Activated T-helper 17 cell treated with anti-CD3 and anti-CD28 coated beads, Interleukin-2, amount 50 U/mL, for 72 hours (primary cell): ENCODE results near the gene MGA. TPM values are rescaled to one million over a fixed set of nuclear protein-coding genes. Genes with fewer than 3 reads are reported as not detected.
A peak's percentile ranks its signal among the peaks of the same experiment; 100 is the strongest.

Experiments
- ATAC-seq: fragments of 150-1000 bp; cut with Tn5 transposase; replicated peaks from 2 replicates; pipeline ENCODE4 v1.10.0; 2021; ENCODE audit warnings: mild to moderate bottlenecking, moderate library complexity
- H3K27ac Mint-ChIP-seq: one replicate; pipeline ENCODE4 v1.8.0; 2022; ENCODE audit warnings: mixed read lengths
- H3K27me3 Mint-ChIP-seq: one replicate; pipeline ENCODE4 v1.8.0; 2022; ENCODE audit warnings: mixed read lengths
- H3K36me3 Mint-ChIP-seq: one replicate; pipeline ENCODE4 v1.8.0; 2022; ENCODE audit warnings: low read depth, mild to moderate bottlenecking, mixed read lengths
- H3K4me1 Mint-ChIP-seq: one replicate; pipeline ENCODE4 v1.8.0; 2022; ENCODE audit warnings: mixed read lengths
- H3K4me3 Mint-ChIP-seq: one replicate; pipeline ENCODE4 v1.8.0; 2022; ENCODE audit warnings: mild to moderate bottlenecking, mixed read lengths
- H3K9me3 Mint-ChIP-seq: one replicate; pipeline ENCODE4 v1.8.0; 2022; ENCODE audit warnings: mixed read lengths
- total RNA-seq, 2 donors: library from RNA; stranded (reverse); gene quantifications; one replicate each; pipeline ENCODE4 v1.2.3, GENCODE V29; 2022

The MGA gene
- total RNA-seq, 2 donors from 2014 or later = 36.4 to 36.6 TPM

- ATAC-seq = no peak
- Mint-ChIP-seq H3K27ac (peak overlapping the region; percentile 62), H3K9me3 (no peaks in the 10 kb centered on the region), H3K4me1 (peaks cover 13% of the 10 kb centered on the region), H3K36me3 (no peaks in the 10 kb centered on the region), H3K27me3 (no peaks in the 10 kb centered on the region), H3K4me3 (no peak overlapping the region)
Observed at GRCh38 chr15:41806291-41807181, 146.3 kb downstream of the MGA start.

- H3K9me3 Mint-ChIP-seq = no peaks in the 10 kb centered on the region
- no peak for ATAC-seq
- H3K27ac Mint-ChIP-seq = peak overlapping the region; percentile 10
- peaks cover 13% of the 10 kb centered on the region for H3K4me1 Mint-ChIP-seq
- H3K27me3 Mint-ChIP-seq = no peaks in the 10 kb centered on the region
- H3K4me3 Mint-ChIP-seq = no peak overlapping the region
- H3K36me3 Mint-ChIP-seq = peaks cover 5% of the 10 kb centered on the region
Observed at GRCh38 chr15:41809121-41809520, 148.9 kb downstream of the MGA start.

GRCh38 chr15:41809526-41810220 is 149.5 kb downstream of the MGA start:
- ATAC-seq = no peak
- no peaks in the 10 kb centered on the region for H3K9me3 Mint-ChIP-seq
- no peak overlapping the region for H3K4me3 Mint-ChIP-seq
- peaks cover 7% of the 10 kb centered on the region for H3K36me3 Mint-ChIP-seq
- peak overlapping the region; percentile 10 for H3K27ac Mint-ChIP-seq
- H3K27me3 Mint-ChIP-seq = no peaks in the 10 kb centered on the region
- H3K4me1 Mint-ChIP-seq = peaks cover 13% of the 10 kb centered on the region

- Mint-ChIP-seq H3K4me1 (peaks cover 11% of the 10 kb centered on the region), H3K4me3 (no peak overlapping the region), H3K27me3 (no peaks in the 10 kb centered on the region), H3K27ac (peak overlapping the region; percentile 19), H3K36me3 (peaks cover 12% of the 10 kb centered on the region), H3K9me3 (no peaks in the 10 kb centered on the region)
- ATAC-seq = peak; percentile 4
Observed at GRCh38 chr15:41810651-41811431, 150.6 kb downstream of the MGA start.

GRCh38 chr15:41811432-41812195 is 151.4 kb downstream of the MGA start:
- peaks cover 8% of the 10 kb centered on the region for H3K4me1 Mint-ChIP-seq
- H3K27ac Mint-ChIP-seq = peak overlapping the region; percentile 19
- no peaks in the 10 kb centered on the region for H3K27me3 Mint-ChIP-seq
- peaks cover 20% of the 10 kb centered on the region for H3K36me3 Mint-ChIP-seq
- no peaks in the 10 kb centered on the region for H3K9me3 Mint-ChIP-seq
- no peak overlapping the region for H3K4me3 Mint-ChIP-seq
- peak; percentile 91 for ATAC-seq

- no peak overlapping the region for H3K4me3 Mint-ChIP-seq
- H3K9me3 Mint-ChIP-seq = no peaks in the 10 kb centered on the region
- H3K27me3 Mint-ChIP-seq = no peaks in the 10 kb centered on the region
- peaks cover 32% of the 10 kb centered on the region for H3K36me3 Mint-ChIP-seq
- peaks cover 4% of the 10 kb centered on the region for H3K4me1 Mint-ChIP-seq
- ATAC-seq = no peak
- no peak overlapping the region for H3K27ac Mint-ChIP-seq
Observed at GRCh38 chr15:41812820-41813375, 152.7 kb downstream of the MGA start.

GRCh38 chr15:41813426-41813825 is 153.2 kb downstream of the MGA start:
- Mint-ChIP-seq H3K27me3 (no peaks in the 10 kb centered on the region), H3K27ac (no peak overlapping the region), H3K4me3 (no peak overlapping the region), H3K4me1 (peaks cover 4% of the 10 kb centered on the region), H3K9me3 (no peaks in the 10 kb centered on the region), H3K36me3 (peaks cover 33% of the 10 kb centered on the region)
- ATAC-seq = no peak

GRCh38 chr15:41814534-41814933 is 154.3 kb downstream of the MGA start:
- ATAC-seq = no peak
- Mint-ChIP-seq H3K9me3 (no peaks in the 10 kb centered on the region), H3K27ac (no peak overlapping the region), H3K36me3 (peaks cover 33% of the 10 kb centered on the region), H3K27me3 (no peaks in the 10 kb centered on the region), H3K4me3 (no peak overlapping the region), H3K4me1 (peaks cover 4% of the 10 kb centered on the region)

- Mint-ChIP-seq H3K9me3 (no peaks in the 10 kb centered on the region), H3K27ac (no peak overlapping the region), H3K36me3 (peaks cover 33% of the 10 kb centered on the region), H3K4me1 (no peaks in the 10 kb centered on the region), H3K27me3 (no peaks in the 10 kb centered on the region), H3K4me3 (no peak overlapping the region)
- no peak for ATAC-seq
Observed at GRCh38 chr15:41816788-41817187, 156.6 kb downstream of the MGA start.

GRCh38 chr15:41817327-41817726 is 157.1 kb downstream of the MGA start:
- Mint-ChIP-seq H3K27ac (no peak overlapping the region), H3K4me3 (no peak overlapping the region), H3K4me1 (no peaks in the 10 kb centered on the region), H3K9me3 (no peaks in the 10 kb centered on the region), H3K36me3 (peaks cover 33% of the 10 kb centered on the region), H3K27me3 (no peaks in the 10 kb centered on the region)
- ATAC-seq = no peak

GRCh38 chr15:41817781-41818180 is 157.6 kb downstream of the MGA start:
- Mint-ChIP-seq H3K4me3 (no peak overlapping the region), H3K4me1 (no peaks in the 10 kb centered on the region), H3K27ac (no peak overlapping the region), H3K9me3 (no peaks in the 10 kb centered on the region), H3K36me3 (peaks cover 33% of the 10 kb centered on the region), H3K27me3 (no peaks in the 10 kb centered on the region)
- ATAC-seq = no peak

- H3K36me3 Mint-ChIP-seq = peaks cover 36% of the 10 kb centered on the region
- ATAC-seq = no peak
- H3K27ac Mint-ChIP-seq = peak overlapping the region; percentile 75
Observed at GRCh38 chr15:41819455-41820050, 159.3 kb downstream of the MGA start.

GRCh38 chr15:41820791-41821423 is 160.7 kb downstream of the MGA start:
- no peak overlapping the region for H3K4me3 Mint-ChIP-seq
- H3K27ac Mint-ChIP-seq = no peak overlapping the region
- H3K9me3 Mint-ChIP-seq = no peaks in the 10 kb centered on the region
- H3K4me1 Mint-ChIP-seq = no peaks in the 10 kb centered on the region
- H3K27me3 Mint-ChIP-seq = no peaks in the 10 kb centered on the region
- ATAC-seq = no peak
- H3K36me3 Mint-ChIP-seq = peaks cover 30% of the 10 kb centered on the region

More at GRCh38 chr15:41819455-41820050, 159.3 kb downstream of the MGA start:
- no peaks in the 10 kb centered on the region for H3K9me3 Mint-ChIP-seq
- no peak overlapping the region for H3K4me3 Mint-ChIP-seq
- H3K4me1 Mint-ChIP-seq = no peaks in the 10 kb centered on the region
- no peaks in the 10 kb centered on the region for H3K27me3 Mint-ChIP-seq
